AG09309 (cell line): ENCODE results near the gene RABGAP1.

Source experiments
- DNase-seq: peaks from one replicate; pipeline ENCODE4 v3.0.0-alpha.2; 2010; ENCODE audit warnings: low read depth
- H3K4me3 ChIP-seq: 2 replicates; pipeline ENCODE4 v1.5.1; 2011; ENCODE audit warnings: mild to moderate bottlenecking, low read depth, low read length, moderate library complexity; ENCODE audit not compliant: control insufficient read depth
- TF ChIP-seq, protein P1 (sequence below): IDR thresholded peaks from 2 replicates; pipeline ENCODE4 v1.5.1; 2011; ENCODE audit warnings: mild to moderate bottlenecking, low read depth, low read length, inconsistent platforms; ENCODE audit not compliant: insufficient read depth, control insufficient read depth; ENCODE audit errors: missing control alignments

Gene RABGAP1

GRCh38 chr9:123107639-123108285, 166.9 kb downstream of the RABGAP1 start:
- no peak overlapping the region for H3K4me3 ChIP-seq
- TF ChIP-seq, protein P1, sequence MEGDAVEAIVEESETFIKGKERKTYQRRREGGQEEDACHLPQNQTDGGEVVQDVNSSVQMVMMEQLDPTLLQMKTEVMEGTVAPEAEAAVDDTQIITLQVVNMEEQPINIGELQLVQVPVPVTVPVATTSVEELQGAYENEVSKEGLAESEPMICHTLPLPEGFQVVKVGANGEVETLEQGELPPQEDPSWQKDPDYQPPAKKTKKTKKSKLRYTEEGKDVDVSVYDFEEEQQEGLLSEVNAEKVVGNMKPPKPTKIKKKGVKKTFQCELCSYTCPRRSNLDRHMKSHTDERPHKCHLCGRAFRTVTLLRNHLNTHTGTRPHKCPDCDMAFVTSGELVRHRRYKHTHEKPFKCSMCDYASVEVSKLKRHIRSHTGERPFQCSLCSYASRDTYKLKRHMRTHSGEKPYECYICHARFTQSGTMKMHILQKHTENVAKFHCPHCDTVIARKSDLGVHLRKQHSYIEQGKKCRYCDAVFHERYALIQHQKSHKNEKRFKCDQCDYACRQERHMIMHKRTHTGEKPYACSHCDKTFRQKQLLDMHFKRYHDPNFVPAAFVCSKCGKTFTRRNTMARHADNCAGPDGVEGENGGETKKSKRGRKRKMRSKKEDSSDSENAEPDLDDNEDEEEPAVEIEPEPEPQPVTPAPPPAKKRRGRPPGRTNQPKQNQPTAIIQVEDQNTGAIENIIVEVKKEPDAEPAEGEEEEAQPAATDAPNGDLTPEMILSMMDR: no peak
- no peak for DNase-seq

DNA sequence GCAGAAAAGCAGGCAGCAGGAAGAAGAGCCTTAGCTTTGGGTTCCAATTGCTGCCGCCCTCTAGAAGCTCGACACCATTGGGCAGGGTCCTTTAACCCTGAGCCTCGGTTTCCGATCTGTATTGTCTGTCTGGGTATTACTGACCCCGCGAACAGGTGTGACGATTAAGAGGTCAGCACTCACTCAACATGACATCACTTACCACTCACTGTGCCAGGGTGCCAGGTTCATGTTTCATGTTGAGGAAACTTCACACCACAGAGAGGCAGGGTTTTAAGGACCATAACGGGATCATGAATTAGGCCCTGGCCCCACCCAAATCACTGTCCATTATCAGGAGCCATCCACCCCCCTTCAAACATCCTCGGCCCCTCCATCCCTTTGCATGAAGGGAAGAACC, 168.2 kb downstream of the RABGAP1 start:
- TF ChIP-seq, protein P1: no peak
- no peak for DNase-seq
- no peak overlapping the region for H3K4me3 ChIP-seq

- no peak overlapping the region for H3K4me3 ChIP-seq
- DNase-seq: no peak
- TF ChIP-seq, protein P1: no peak
Measured at GRCh38 chr9:123109540-123110279, 168.9 kb downstream of the RABGAP1 start.

DNA sequence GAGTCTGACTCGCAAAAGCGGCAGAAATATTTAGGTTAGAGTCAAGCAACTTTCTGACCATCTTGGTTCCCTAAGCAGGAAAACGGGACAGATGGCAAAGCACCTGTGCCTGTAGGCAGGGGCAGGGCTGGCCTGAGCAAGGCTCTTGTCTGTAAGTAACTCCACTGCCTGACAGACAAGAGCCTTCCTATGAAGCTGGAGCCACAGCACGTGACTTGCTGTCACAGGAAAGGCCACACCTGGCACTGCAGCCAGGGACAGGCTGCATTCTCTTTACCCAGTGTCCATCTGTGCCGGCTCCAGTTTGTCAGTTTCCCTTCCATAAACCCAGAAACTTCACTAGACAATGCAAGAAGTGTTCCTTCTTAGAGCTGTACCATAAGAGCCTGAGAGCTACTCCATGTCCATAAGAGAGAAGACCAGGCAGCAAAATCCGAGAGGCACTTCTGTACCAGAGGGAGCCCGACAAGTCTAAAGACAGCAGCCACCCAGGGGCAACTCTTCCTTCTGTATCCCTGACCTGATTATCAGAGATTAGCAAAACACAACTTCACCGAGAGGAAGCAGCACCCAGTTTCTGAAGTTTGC, 170.7 kb downstream of the RABGAP1 start:
- TF ChIP-seq, protein P1: no peak
- DNase-seq: no peak

DNA sequence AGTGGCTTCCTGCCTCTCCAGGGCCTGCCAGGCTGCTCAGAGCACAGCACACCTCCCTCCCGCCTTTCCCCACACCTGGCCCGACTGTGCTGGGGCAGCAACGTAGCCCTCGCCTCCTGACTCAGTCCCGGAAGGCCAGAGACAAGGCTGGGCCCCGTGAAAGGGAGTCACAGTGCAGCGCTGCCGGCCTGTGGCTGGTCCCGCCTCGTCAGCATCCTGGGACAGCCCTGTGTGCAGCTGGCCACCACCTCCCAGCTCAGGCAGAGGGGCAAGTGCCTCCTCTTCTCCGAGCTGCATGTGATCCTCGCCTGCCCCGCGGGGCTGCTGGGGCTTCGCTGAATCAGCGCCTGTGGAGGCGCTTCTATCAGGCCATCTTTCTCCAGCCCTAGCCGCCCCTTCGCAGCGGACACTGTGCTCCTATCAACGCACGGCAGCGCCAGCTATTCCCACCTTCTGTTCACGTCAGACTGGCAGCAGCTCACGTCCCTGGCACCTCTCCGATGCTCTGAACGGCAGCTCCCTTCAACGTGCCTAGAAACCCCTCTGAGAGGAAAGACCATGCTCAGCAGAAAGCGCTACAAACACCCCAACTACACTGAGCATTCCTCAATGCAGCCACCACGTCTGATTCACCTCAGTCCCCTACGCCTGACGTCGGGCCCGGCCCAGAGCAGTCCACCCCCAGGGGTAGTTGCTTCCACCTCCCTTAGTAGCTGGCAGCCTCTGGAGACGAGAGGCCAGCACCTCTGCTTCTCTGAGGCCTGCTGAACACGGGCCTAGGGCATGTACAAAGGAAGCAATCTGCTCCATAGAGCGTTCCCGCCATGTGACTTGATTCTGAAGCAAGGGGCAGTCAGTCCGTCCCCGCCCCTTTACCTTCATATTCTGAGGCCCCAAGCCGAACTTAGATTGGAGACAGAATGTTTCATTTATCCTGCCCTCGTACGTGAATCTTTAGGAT, 171.5 kb downstream of the RABGAP1 start:
- no peak for DNase-seq
- no peak overlapping the region for H3K4me3 ChIP-seq
- TF ChIP-seq, protein P1: no peak

More for the DNA sequence above, 170.7 kb downstream of the RABGAP1 start:
- H3K4me3 ChIP-seq: no peak overlapping the region

DNA sequence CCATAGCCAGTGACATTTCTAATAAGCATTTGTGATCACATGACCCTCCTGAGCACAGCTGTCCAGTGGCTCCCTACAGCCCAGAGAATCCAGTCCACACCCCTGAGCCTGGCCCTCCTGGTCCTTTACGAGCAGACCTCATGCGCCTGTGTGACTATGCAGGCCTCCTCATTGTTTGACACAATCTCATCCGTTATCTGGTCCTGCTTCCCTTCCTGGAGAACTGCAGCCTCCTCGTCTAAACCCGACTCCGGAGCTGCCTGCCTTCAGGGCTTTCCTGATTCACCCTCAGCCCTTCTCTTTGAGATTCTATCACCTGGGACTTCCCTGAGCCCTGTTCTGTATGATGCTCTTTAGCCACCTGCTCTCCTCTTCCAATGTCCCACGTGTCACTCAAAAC, 172.4 kb downstream of the RABGAP1 start:
- no peak overlapping the region for H3K4me3 ChIP-seq
- TF ChIP-seq, protein P1: no peak
- no peak for DNase-seq
